Islet precursor cell (in vitro differentiated cells): ENCODE data around the gene TRMT112.

Experiments used
- DNase-seq: peaks from one replicate; pipeline ENCODE4 v3.0.0-alpha.2; 2018

Gene TRMT112

DNA sequence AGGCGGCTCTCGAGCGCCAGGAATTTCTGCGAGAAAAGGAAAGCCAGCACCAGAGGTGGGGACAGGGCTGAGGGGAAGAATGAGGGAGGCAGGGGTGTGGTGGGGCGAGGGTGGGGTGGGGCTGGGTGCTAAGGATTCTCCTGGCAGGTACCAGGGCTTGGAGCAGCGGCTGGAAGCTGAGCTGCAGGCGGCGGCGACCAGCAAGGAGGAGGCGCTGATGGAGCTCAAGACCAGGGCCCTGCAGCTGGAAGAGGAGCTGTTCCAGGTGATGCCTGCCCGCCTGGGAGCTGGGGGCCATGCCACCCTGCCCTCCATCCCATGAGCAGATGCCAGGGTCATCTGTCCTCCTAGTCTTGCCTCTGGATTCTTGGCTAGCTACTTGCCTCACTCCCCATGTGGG is 32.0 kb upstream of the TRMT112 start:
- peak; percentile 47 for DNase-seq

DNA sequence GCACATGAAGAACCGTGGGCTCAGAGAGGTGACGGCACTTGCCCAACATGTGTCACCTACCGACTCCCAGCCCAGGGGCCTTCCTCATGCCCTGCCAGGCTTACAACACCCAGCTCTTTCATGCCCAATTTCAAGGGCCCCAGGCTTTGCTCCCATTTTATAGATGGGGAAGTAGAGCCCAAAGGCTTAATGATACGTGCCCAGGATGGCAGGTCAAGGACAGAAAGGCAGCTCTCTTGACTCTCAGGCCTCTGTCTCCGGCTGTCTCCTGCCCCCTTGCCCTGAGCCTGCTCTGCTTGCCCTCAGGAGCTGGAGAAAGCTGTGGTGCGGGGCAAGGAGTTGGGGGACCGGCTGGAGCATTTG is 31.6 kb upstream of the TRMT112 start:
- peak; percentile 45 for DNase-seq

DNA sequence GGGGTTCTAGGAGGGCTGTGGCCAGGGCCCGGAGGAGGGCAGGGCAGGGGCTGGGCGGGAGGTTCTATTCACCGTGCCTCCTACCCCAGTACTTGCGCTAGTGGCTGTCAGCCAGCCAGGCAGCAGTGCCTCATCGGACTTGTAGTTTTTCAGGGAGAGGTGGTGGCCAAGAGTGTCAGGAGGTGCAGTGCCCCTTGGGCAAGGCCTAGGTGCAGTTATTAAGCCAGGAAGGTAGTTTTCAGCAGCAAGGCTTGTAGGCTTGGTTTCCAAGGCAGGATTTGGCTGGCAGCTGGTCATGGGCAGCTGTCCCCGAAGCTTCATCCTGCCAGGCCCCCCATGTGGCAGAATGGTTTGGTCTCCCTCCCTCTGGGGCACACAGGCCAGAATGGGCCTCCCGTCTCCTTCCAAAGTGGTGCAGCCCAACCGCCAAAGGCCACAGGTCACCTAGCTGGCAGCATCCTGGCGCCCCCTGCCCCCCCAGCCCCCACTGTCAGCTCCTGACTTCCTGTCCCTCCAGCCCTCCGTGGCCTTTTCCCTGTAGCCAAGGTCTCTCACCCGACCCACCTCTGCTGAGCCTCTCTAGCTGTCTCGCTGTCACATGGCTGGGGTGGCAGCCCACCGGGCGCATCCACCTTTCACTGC is 31.1 kb upstream of the TRMT112 start:
- DNase-seq: peak; percentile 40

- peak; percentile 33 for DNase-seq
Observed at GRCh38 chr11:64347193-64347867, 30.0 kb upstream of the TRMT112 start.

DNA sequence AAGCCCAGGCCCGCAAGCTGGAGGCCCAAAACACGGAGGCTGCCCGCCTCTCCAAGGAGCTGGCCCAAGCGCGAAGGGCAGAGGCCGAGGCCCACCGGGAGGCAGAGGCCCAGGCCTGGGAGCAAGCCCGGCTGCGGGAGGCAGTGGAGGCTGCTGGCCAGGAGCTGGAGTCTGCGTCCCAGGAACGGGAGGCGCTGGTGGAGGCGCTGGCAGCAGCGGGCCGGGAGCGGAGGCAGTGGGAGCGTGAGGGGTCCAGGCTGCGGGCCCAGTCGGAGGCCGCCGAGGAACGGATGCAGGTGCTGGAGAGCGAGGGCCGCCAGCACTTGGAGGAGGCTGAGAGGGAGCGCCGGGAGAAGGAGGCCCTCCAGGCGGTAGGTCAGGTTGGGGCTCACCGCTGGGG is 27.4 kb upstream of the TRMT112 start:
- DNase-seq: peak; percentile 47

DNA sequence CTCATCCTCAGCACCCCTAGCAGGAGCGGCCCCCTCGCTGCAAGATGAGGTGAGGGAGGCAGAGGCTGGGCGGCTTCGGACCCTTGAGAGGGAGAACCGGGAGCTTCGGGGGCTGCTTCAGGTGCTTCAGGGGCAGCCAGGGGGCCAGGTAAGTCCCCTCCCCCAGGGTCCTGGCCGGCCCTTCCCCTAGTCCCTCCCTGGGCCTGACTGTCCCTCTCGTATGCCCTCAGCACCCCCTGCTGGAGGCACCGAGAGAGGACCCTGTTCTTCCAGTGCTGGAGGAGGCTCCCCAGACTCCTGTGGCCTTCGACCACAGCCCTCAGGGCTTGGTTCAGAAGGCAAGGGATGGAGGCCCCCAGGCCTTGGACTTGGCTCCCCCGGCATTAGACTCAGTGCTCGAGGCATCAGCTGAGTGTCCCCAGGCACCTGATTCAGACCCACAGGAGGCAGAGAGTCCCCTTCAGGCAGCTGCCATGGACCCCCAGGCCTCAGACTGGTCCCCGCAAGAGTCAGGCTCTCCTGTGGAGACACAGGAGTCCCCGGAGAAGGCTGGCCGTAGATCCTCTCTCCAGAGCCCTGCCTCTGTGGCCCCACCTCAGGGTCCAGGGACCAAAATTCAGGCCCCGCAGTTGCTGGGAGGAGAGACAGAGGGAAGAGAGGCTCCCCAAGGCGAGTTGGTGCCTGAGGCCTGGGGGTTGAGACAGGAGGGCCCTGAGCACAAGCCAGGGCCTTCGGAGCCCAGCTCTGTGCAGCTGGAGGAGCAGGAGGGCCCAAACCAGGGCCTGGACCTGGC is 26.6 kb upstream of the TRMT112 start:
- DNase-seq: peak; percentile 68

DNA sequence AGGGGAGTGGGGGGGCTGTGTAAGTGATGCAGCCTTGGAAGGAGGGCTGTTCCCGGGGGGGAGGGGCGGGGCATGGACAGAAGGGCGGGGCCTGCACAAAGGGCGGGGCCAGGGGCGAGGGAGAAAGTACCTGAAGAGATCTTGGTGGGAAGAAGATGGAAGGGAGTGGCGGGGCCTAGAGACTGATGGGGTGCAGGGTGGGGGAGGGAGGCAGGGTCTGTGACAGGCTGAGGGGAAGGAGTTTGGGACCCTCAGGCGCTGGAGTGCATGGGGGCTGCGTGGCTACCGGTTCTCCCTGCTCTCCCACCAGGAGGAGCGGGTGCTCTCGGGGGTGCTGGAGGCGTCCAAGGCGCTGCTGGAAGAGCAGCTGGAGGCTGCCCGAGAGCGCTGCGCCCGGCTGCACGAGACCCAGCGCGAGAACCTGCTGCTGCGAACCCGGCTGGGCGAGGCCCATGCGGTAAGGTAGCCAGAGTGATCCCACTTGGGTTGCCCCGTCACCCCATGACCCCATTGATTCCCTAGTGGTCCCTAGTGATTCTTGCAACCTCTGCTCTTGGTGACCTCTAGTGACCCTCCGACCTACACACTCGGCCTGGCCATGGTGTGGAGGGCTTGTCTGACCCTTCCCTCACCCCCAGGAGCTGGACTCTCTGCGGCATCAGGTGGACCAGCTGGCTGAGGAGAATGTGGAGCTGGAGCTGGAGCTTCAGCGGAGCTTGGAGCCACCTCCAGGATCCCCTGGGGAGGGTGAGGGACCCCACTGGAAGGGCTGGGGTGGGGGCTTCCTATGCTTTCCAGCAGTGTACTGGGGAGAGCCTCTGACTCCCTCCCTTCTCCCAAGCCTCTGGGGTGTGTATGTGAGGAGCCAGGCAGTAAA is 25.7 kb upstream of the TRMT112 start:
- peak; percentile 51 for DNase-seq

- peak; percentile 97 for DNase-seq
Observed at GRCh38 chr11:64341851-64342791, 24.8 kb upstream of the TRMT112 start.

DNA sequence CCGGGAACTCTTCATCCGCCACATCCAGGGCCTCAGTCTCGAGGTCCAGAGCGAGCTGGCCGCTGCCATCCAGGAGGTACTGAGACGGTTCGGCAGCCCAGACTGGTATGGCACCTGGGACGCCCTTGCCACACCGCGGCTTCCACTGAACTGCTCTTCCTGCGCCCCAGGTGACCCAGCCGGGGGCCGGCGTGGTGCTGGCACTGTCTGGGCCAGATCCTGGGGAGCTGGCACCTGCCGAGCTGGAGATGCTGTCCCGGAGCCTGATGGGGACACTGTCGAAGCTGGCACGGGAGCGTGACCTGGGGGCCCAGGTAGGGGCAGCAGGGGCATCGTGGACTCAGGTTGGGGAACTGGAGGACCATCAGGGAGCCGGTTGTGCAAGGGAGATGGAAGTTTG is 24.1 kb upstream of the TRMT112 start:
- DNase-seq: peak; percentile 45

GRCh38 chr11:64340671-64341335 is 23.4 kb upstream of the TRMT112 start:
- peak; percentile 84 for DNase-seq

GRCh38 chr11:64339754-64340408 is 22.5 kb upstream of the TRMT112 start, which contains the start of gene CCDC88B:
Gene CCDC88B, plus strand, starts transcription at chr11:64340204. Its CDS starts 63 bp downstream, at chr11:64340267.
- DNase-seq: no peak

GRCh38 chr11:64339286-64339685 is 21.9 kb upstream of the TRMT112 start:
- DNase-seq: no peak

DNA sequence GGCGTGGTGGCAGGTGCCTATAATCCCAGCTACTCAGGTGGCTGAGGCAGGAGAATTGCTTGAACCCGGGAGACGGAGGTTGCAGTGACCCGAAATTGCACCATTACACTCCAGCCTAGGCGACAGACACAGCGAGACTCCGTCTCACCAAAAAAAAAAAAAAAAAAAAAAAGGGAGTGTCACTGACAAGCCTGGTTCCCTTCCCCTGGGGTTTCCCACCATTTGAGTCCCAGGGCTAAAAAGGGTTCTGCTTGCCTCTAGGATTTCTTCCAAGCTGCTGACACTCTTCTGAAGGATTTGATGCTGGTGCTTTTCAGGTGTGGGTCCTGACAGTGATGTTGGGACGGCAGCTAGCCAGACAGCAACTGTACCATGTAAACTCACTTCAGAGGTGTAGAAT is 21.4 kb upstream of the TRMT112 start:
- DNase-seq: no peak

DNA sequence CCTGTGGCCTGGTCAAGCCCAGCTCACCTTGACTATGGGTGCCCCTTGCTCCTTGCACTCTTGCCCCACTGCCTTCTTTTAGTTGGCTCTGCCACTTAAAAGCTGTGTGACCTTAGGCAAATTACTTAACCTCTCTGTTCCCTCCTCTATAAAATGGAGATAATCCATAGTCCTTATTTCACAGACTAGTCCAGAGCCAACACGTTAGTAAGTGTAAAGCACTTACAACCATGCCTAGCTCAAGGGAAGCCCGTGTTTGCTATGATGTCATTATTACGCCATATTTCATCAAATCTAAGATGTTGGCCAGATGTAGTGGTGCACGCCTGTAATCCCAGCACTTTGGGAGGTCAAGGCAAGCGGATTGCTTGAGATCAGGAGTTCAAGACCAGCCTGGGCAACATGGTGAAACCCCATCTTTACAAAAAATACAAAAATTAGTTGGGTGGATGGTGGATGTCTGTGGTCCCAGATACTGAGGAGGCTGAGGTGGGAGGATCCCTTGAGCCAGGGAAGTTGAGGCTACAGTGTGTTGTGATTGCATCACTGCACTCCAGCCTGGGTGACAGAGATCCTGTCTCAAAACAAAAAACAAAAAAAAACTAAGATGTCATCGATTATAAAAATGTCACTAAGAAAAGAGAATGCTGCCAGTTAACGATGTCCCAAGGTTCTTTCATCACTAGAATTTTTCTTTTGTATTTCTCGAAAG is 20.3 kb upstream of the TRMT112 start:
- no peak for DNase-seq

DNA sequence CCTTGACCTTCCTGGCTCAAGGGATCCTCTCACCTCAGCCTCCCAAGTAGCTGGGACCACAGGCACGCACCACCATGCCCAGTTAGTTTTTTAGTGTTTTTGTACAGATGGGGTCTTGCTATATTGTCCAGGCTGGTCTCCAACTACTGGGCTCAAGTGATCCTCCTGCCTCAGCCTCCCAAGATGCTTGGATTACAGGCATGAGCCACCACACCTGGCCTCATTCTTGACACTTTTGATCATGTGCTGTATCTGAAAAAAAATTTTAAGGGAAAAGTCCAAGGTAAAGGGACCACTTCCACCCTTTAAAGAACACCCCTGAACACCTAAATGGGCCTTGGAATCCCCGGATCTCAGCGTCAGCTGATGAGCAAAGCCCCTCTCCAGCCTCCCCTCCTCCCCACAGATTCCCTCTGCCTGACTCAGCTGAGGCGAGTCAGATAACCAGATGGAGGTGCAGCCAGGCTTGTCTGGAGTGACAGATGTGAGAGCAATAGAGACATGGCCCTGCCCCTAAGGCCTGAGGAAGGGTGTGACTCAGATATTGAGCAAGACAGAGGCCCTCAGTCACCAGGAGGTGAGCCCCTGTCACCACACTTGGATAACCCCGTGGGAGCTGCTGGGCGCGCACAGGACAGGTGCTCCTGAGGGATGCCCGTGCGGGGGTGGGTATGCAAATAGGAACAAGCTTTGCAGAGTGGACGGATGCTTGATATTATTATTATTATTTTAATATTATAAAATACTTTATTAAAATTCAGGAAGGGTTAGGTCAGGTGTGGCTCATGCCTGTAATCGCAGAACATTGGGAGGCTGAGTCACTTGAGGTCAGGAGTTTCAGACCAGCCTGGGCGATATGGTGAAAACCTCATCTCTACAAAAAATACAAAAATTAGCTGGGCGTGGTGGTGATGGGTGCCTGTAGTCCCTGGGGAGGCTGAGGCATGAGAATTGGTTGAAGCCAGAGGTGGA is 17.7 kb upstream of the TRMT112 start:
- DNase-seq: peak; percentile 99

- no peak for DNase-seq
Observed at GRCh38 chr11:64333556-64333955, 16.2 kb upstream of the TRMT112 start.

DNA sequence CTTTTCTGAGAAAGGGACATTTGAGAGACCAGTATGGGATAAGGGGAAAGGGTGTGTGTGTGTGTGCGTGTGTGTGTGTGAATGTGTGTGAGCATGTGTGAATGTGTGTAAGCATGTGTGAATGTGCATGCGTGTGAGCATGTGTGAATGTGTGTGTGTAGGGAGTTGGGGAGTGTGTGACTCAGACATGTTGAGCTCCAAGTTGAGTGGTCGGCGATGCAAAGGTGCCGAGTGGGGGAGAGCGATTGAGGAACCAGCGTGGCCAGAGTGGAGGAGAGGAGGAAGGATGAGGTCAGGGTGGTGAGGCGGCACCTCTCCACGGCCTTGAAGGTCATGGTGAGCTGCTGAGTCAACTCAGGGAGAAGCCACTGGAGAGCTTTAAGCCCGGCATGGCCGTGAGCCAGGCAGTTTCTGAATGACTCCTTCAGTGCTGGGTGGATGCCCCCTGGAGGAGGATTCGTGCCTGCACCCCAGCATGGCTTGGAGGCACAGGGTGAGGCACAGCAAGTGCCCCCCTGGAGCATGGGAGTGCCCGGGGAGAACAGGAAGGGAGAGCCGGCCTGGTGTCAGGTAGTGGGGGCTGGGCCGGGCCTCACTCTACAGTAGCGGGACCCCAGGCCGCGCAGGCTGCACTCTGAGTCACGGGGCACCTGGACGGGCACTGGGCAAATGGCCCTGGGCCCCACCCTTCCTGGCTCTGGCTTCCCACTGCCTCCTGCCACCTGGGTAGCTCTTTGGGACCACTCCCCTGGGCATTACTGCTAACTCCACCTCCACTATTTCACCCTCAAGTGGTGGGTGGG is 14.4 kb upstream of the TRMT112 start:
- peak; percentile 82 for DNase-seq

DNA sequence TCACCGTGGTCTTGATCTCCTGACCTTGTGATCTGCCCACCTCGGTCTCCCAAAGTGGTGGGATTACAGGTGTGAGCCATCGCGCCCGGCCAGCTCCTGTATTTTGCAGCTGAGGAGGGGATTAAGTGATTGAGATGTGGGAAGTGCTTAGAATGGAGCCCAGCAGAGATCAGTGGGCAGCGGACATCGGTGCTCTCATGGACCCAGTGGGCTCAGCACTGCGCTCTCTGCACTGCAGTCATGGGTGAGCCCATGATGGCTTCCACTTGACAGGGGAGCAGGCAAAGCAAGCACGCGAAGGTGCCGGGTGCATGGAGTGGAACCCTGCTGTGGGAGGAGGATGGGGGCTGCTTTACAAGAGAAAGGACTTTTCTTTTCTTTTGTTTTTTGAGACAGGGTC is 13.5 kb upstream of the TRMT112 start:
- DNase-seq: no peak
